GM19468 (cell line): ENCODE measurements around the gene USP51.
"Not testable (repeated sequence)": the region's sequence is repeated elsewhere in the genome, so short reads cannot be mapped to it uniquely, and the experiment has no call there.

Source experiments
- ATAC-seq: cut with Tn5 transposase; IDR thresholded peaks from one replicate; pipeline ENCODE4 v1.9.1; 2021; ENCODE audit warnings: mild to moderate bottlenecking, moderate library complexity, moderate number of reproducible peaks; ENCODE audit not compliant: unreplicated experiment; ENCODE audit errors: extremely low read depth

USP51 gene

DNA sequence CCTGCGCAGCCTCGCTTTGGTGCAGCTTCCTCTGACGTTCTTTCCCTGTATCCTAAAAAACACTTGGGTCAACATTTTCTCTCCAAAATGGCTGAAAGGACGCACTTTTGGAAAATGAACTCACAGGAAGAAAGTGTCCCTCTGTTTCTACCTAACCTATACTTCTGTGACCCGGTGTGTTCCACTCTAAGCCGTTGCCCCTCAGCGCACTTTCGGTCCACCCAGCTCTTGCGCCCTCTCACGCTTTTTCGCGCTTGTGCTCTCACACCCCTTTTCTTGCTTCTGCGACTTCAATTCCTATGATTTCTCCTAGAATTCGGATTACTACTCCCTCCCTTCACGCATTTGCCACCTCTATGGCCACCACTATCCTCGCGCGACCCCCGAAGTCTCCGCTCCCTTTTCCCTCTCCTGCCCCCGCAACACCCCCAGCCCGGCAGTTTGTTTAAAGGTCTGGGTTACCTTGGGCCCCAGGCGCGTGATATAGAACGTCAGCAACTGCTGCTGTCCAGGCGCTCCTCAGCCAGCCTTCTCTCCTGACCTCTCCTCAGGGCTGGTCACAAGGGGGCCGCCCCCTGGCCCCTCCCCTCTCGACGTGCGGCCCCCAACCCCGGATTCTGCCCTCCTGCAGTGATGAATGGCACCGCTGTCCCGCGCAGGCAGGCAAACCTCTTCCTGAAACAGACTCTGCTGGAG lies at the start of gene USP51:
USP51 (minus strand) TSS at position 535 of the 696 bp plus-strand sequence. CDS start 909 bp downstream, outside the sequence.
- ATAC-seq: no peak

DNA sequence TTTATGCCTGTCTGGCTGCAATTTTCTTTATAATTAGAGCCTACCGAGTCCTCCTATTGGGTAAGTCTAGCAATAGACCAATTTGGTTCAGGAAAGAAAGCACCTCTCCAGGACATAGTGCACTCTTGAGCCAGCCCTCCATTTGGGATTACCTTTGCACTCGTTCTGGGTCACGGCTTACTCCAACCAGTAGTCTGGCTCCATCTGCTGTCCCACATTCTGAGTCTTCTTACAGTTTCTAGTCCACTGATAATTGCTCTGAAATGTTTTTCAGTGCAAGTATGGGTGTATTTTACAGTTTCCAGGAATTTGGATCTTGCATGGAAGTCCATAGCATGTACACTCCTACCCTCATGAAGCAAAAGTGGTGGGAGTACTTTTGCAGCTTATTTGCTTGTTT lies 34.8 kb upstream of the USP51 start:
- no peak for ATAC-seq

- ATAC-seq: no peak
These were observed 33.7 kb upstream of the USP51 start for GRCh38 chrX:55523356-55523755.

DNA sequence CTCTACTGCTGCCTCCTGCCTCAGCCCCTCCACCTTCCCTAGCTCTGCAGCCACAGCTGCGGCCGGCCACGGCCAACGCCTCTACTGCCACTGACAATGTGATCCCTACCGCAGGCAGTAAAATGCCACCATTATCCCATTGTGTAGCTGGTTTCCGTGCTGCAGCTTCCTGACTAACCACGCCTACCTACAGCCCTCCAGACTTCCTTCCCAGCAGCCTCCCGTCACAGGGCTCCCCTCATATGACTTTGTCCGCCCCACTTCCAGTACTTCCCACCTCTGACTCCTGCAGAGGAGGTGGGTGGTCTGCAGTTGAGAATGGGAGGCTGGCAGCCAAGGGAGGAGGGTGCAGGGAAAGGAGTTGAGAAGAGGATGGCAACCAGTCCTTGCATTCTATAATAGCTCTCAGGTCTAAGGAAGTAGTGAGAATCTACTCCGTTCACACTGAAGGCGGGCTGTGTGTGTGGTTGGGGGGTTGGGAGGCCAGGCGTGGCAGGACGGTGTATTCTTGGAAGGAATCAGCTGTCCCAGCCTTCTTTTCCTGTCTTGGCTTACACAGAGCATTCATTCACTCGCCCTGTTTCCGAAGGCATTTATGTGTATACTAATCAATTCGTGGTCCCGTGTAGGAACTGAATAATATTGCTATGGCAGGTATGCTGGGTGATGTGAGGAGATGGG lies 33.1 kb upstream of the USP51 start:
- no peak for ATAC-seq

GRCh38 chrX:55521687-55522086 lies 32.0 kb upstream of the USP51 start:
- no peak for ATAC-seq

GRCh38 chrX:55516794-55517481 lies 27.3 kb upstream of the USP51 start:
- not testable (repeated sequence) for ATAC-seq

DNA sequence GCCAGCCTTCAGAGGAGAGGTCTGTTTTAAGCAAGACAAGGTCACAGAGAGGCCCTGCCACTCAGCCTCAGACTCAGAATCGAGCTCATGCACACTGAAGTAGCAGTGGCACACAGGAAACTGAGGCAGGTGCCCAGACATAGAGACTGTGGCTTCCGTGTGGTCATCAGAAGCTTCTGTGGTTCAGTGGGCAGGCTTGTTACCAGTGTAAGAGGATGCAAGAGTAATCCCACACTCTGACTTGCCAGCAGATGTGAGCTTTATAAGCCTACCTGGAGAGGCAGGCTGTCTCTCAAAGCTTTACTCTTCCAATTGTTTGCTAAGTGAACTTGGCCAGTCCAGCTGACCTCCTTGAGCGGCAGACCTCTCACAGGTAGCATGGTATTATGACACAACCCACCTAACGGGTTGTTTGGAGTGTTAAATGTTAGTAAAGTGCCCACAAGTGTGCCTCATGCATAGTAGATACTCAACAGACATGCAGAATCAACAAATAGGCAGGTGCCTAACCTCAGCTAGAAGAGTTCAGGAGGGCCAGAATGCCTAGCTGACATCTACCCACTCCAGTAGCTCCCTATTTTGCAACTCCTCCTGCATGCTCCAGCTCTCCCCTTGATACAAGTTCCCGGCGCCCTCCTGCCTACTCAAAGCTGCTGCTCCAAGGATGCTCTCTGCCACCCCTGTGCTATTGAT lies 23.5 kb upstream of the USP51 start:
- ATAC-seq: not testable (repeated sequence)

GRCh38 chrX:55508410-55509152 lies 18.9 kb upstream of the USP51 start:
- not testable (repeated sequence) for ATAC-seq

GRCh38 chrX:55507699-55508098 lies 18.1 kb upstream of the USP51 start:
- ATAC-seq: not testable (repeated sequence)

GRCh38 chrX:55507010-55507409 lies 17.4 kb upstream of the USP51 start:
- ATAC-seq: not testable (repeated sequence)

- ATAC-seq: no peak
These were observed 1.3 kb upstream of the USP51 start for GRCh38 chrX:55490974-55491373.

GRCh38 chrX:55490121-55490520 lies 473 bp upstream of the USP51 start:
- ATAC-seq: no peak

- ATAC-seq: no peak
These were observed 895 bp downstream of the USP51 start for GRCh38 chrX:55488593-55489313.

GRCh38 chrX:55488006-55488592 lies 1.5 kb downstream of the USP51 start:
- ATAC-seq: no peak

GRCh38 chrX:55487143-55487542 lies 2.5 kb downstream of the USP51 start:
- ATAC-seq: no peak

DNA sequence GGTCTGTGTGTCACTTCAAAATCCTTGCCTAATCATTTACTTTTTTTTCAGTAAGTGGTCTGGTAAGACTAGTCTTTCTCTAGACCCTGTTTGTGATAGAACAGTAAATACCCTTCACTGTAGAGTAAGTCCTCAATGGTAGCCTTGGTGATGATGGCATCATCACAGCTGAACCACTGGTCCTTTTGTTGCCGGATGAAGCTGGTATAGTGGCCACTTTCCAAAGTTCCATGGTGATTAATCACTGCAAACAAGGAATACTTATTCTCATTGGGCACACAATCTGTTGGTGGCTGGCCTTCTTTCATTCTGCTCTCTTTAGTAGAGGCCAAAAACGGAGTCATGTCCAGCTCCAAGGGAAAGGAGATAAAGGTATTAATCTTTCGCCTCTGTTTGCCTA lies 2.9 kb downstream of the USP51 start:
- no peak for ATAC-seq

DNA sequence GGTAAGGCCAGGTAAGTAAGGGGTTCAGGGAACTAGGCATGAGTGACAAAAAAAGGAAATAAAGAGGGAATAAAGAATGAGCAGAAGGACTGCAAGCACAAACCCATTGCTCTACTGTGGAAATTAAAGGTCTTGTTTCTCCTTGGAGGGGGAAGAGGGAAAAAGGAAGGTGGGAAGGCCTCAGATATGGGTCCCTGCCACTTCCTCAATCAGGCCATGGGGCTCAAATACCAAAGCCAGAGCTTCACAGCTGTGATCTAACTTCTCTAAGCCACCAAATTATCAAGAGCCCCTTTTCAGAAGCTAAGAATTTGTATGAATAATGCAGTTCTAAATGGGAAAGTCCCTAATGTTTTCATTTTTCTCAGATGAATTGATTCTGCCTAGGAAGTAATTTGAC lies 4.7 kb downstream of the USP51 start:
- no peak for ATAC-seq

GRCh38 chrX:55480390-55481062 lies 9.1 kb downstream of the USP51 start:
- no peak for ATAC-seq
